Sigmoid colon (tissue), 7 donors: ENCODE data around the gene KCNF1. TPM values are rescaled to one million over a fixed set of nuclear protein-coding genes. Genes with fewer than 3 reads are reported as not detected.

Experiments
- DNase-seq: peaks from one replicate; pipeline ENCODE4 v3.0.0-alpha.2; 2019
- H3K27ac ChIP-seq, 4 donors: fragments of 200-600 bp; sonication (generic); one replicate each; pipeline ENCODE4 v1.5.1; 2016 to 2019; ENCODE audit warnings: mild to moderate bottlenecking in 1 of 4
- H3K27me3 ChIP-seq, 3 donors: fragments of 200-600 bp; sonication (generic); one replicate each; pipeline ENCODE4 v1.5.1; 2019; ENCODE audit warnings: mild to moderate bottlenecking in 1 of 3
- H3K36me3 ChIP-seq, 4 donors: fragments of 200-600 bp; sonication (generic); one replicate each; pipeline ENCODE4 v1.5.1; 2016 to 2019
- H3K4me1 ChIP-seq, 4 donors: fragments of 200-600 bp; sonication (generic); one replicate each; pipeline ENCODE4 v1.5.1; 2017 to 2019
- H3K4me3 ChIP-seq, 4 donors: fragments of 200-600 bp; sonication (generic); one replicate each; pipeline ENCODE4 v1.5.1; 2017 to 2019; ENCODE audit warnings: mild to moderate bottlenecking in 2 of 4, moderate library complexity in 1 of 4
- H3K9me3 ChIP-seq, 4 donors: fragments of 200-600 bp in 3 of 4; sonication (generic) in 3 of 4; one replicate each; pipeline versions ENCODE4 v1.5.1 to v1.6.1; 2013 to 2019
- EP300 ChIP-seq, 4 donors: sonication (generic); formaldehyde crosslinking; IDR thresholded peaks; one replicate each; pipeline ENCODE4 v1.6.1; 2017; ENCODE audit warnings: antibody characterized with exemption in 4 of 4
- POLR2A ChIP-seq, 2 donors: fragments of 450-650 bp; IDR thresholded peaks; one replicate each; pipeline ENCODE4 v1.6.1; 2016; ENCODE audit warnings: antibody characterized with exemption in 2 of 2, mild to moderate bottlenecking in 2 of 2, moderate library complexity in 2 of 2
- POLR2AphosphoS5 ChIP-seq, 4 donors: sonication (generic); formaldehyde crosslinking; IDR thresholded peaks; one replicate each; pipeline ENCODE4 v1.6.1; 2017; ENCODE audit warnings: antibody characterized with exemption in 4 of 4
- WGBS, 2 donors: extraction: QIAGEN DNeasy Blood & Tissue Kit; methylation state at CpG; one replicate each; pipeline ENCODE4 v1.1.7; 2013; 5-methylcytosine and 5-hydroxymethylcytosine counted together
- intact Hi-C: fragments of 100-400 bp; cut with DNase I; formaldehyde crosslinking; loops from one replicate; pipeline ENCODE4 v1.15.1; 2023
- polyA plus RNA-seq, 3 donors: library from polyadenylated mRNA; stranded (reverse); fragments of 200-250 nt; gene quantifications; one replicate each; pipeline ENCODE4 v1.2.3, GENCODE V29; 2013
- total RNA-seq, 4 donors: library from RNA; depleted of rRNA; stranded (reverse); fragments of >200 nt; gene quantifications; one replicate each; pipeline ENCODE4 v1.1.0, GENCODE V29; 2016
- TF ChIP-seq, protein P1 (sequence below), 4 experiments: fragments of 450-650 bp in 3 of 4; fragments of 200-600 bp in 1 of 4; IDR thresholded peaks; one replicate each; pipeline ENCODE4 v1.5.1; 2016 to 2019; ENCODE audit warnings: antibody characterized with exemption in 4 of 4, mild to moderate bottlenecking in 3 of 4, moderate library complexity in 2 of 4
- donor health status: healthy with polysubstance abuse.
- donor health status: Bipolar disorder and iron deficiency.
- donor health status: healthy.

Gene KCNF1
- total and polyA plus RNA-seq, 7 donors, result 0.16 to 1.4 (median 0.94) TPM; not detected in 1

DNA sequence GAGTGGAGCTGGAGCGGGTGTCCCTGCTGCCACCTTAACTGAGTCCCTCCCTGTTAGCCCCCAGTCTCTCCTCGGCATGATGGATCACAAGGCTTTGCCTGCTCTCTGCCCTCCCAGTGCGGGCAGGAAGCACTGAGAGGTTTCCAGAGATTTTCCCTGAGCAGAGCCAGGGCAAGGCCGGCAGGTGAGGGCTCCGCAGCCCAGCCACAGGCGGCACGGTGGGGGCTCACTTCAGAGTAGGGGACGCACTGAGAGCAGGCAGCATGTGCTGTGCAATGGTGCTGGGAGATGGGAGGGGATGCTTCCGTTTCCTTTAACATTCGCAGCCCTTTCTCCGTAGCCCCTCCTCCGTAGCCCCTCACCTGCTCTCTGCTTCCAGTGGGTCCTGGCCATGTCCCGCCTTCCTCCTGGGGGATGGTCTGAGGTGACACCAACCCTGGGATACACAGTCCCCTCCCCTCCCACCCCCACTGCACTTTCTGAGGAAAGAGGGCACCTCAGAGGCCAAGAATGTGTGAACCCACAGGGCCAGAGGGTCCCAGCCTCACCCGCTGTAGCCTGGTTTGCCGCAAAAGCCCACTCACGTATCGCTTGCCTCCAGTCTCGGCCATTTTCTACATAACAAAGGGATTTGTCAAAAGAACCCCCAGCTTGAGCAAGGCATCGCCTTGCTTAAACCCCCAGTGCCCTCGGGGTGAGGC, 10.7 kb downstream of the KCNF1 start:
- peaks cover 0 to 15% (median 0%) of the 10 kb centered on the region in 3 donors for H3K27me3 ChIP-seq
- no peaks in the 10 kb centered on the region for H3K36me3 ChIP-seq
- peak; percentile 41 for DNase-seq
- TF ChIP-seq EP300 (IDR thresholded peaks at IDR 0.05), result no peak
- no peak for TF ChIP-seq POLR2AphosphoS5 (IDR thresholded peaks at IDR 0.05)
- no peak for TF ChIP-seq POLR2A (IDR thresholded peaks at IDR 0.05)
- TF ChIP-seq, protein P1, sequence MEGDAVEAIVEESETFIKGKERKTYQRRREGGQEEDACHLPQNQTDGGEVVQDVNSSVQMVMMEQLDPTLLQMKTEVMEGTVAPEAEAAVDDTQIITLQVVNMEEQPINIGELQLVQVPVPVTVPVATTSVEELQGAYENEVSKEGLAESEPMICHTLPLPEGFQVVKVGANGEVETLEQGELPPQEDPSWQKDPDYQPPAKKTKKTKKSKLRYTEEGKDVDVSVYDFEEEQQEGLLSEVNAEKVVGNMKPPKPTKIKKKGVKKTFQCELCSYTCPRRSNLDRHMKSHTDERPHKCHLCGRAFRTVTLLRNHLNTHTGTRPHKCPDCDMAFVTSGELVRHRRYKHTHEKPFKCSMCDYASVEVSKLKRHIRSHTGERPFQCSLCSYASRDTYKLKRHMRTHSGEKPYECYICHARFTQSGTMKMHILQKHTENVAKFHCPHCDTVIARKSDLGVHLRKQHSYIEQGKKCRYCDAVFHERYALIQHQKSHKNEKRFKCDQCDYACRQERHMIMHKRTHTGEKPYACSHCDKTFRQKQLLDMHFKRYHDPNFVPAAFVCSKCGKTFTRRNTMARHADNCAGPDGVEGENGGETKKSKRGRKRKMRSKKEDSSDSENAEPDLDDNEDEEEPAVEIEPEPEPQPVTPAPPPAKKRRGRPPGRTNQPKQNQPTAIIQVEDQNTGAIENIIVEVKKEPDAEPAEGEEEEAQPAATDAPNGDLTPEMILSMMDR (IDR thresholded peaks at IDR 0.05), result no peak
- no peak overlapping the region for H3K27ac ChIP-seq
- intact Hi-C loops, result no loop called here
- no peaks in the 10 kb centered on the region for H3K4me1 ChIP-seq
- WGBS, 2 donors, result 82 to 89% methylated on average over 20 of the region's 20 CpGs
- H3K9me3 ChIP-seq, result no peaks in the 10 kb centered on the region
- H3K4me3 ChIP-seq, result no peak overlapping the region

- intact Hi-C loops, result no loop called here
- Histone ChIP-seq H3K4me1 (no peaks in the 10 kb centered on the region), H3K4me3 (no peak overlapping the region), H3K36me3 (no peaks in the 10 kb centered on the region), H3K27me3 (peaks cover 0 to 15% (median 0%) of the 10 kb centered on the region in 3 donors), H3K9me3 (no peaks in the 10 kb centered on the region), H3K27ac (no peak overlapping the region)
- TF ChIP-seq EP300 (IDR thresholded peaks at IDR 0.05), result no peak
- no peak for TF ChIP-seq POLR2AphosphoS5 (IDR thresholded peaks at IDR 0.05)
- TF ChIP-seq POLR2A (IDR thresholded peaks at IDR 0.05), result no peak
- TF ChIP-seq, protein P1 (IDR thresholded peaks at IDR 0.05), result no peak
- 87 to 88% methylated on average over 7 of the region's 7 CpGs for WGBS, 2 donors
- DNase-seq, result no peak
Measured at GRCh38 chr2:10923008-10923375, 11.3 kb downstream of the KCNF1 start.

- DNase-seq, result peak; percentile 33
- TF ChIP-seq POLR2A (IDR thresholded peaks at IDR 0.05), result no peak
Measured at GRCh38 chr2:10923965-10924364, 12.2 kb downstream of the KCNF1 start.

GRCh38 chr2:10924441-10924840, 12.7 kb downstream of the KCNF1 start:
- WGBS, 2 donors, result 93 to 99% methylated on average over 5 of the region's 5 CpGs
- Histone ChIP-seq H3K4me1 (no peaks in the 10 kb centered on the region), H3K27ac (no peak overlapping the region), H3K27me3 (peaks cover 0 to 15% (median 0%) of the 10 kb centered on the region in 3 donors), H3K9me3 (no peaks in the 10 kb centered on the region), H3K36me3 (no peaks in the 10 kb centered on the region), H3K4me3 (no peak overlapping the region)
- DNase-seq, result peak; percentile 48
- intact Hi-C loops, result no loop called here
- TF ChIP-seq EP300 (IDR thresholded peaks at IDR 0.05) (no peak), POLR2A (IDR thresholded peaks at IDR 0.05) (no peak), POLR2AphosphoS5 (IDR thresholded peaks at IDR 0.05) (no peak)
- TF ChIP-seq, protein P1 (IDR thresholded peaks at IDR 0.05), result no peak

More at GRCh38 chr2:10923965-10924364, 12.2 kb downstream of the KCNF1 start:
- no peaks in the 10 kb centered on the region for H3K36me3 ChIP-seq
- intact Hi-C loops, result no loop called here
- no peaks in the 10 kb centered on the region for H3K9me3 ChIP-seq
- no peak overlapping the region for H3K4me3 ChIP-seq
- no peaks in the 10 kb centered on the region for H3K4me1 ChIP-seq
- WGBS, 2 donors, result 90 to 92% methylated on average over 6 of the region's 6 CpGs
- H3K27ac ChIP-seq, result no peak overlapping the region
- peaks cover 0 to 15% (median 0%) of the 10 kb centered on the region in 3 donors for H3K27me3 ChIP-seq

DNA sequence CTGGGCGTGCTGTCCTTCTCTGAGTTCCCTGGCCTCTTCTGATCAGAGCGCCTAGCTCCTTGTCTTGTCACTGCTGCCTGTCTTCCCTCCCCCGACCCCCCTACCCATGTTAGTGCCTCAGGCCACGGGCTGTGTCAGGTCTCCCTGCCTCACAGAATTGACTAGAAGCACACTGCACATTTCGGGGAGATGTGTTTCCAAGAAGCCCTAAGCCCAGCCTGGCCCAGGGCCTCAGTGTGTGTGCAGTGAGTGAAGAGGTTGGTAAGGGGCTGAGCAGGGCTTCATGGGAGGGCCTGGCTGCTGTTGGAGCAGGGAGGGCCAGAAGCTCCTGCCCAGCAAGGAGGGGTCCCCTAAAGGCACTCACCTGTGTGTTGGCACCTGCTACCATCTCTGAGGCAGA, 13.1 kb downstream of the KCNF1 start:
- TF ChIP-seq, protein P1 (IDR thresholded peaks at IDR 0.05), result no peak
- TF ChIP-seq EP300 (IDR thresholded peaks at IDR 0.05) (no peak), POLR2A (IDR thresholded peaks at IDR 0.05) (no peak), POLR2AphosphoS5 (IDR thresholded peaks at IDR 0.05) (no peak)
- peaks cover 0 to 15% (median 0%) of the 10 kb centered on the region in 3 donors for H3K27me3 ChIP-seq
- no peak overlapping the region for H3K27ac ChIP-seq
- 78 to 81% methylated on average over 5 of the region's 5 CpGs for WGBS, 2 donors
- DNase-seq, result peak; percentile 41
- no peaks in the 10 kb centered on the region for H3K36me3 ChIP-seq
- H3K4me3 ChIP-seq, result no peak overlapping the region
- no peaks in the 10 kb centered on the region for H3K9me3 ChIP-seq
- intact Hi-C loops, result no loop called here
- H3K4me1 ChIP-seq, result no peaks in the 10 kb centered on the region
